NB4 (cell line): Measurements from ENCODE around the gene DNAJC15.

Source experiments
- POLR2A ChIP-seq: IDR thresholded peaks from 2 replicates; pipeline ENCODE4 v1.6.1; 2011; ENCODE audit warnings: mild to moderate bottlenecking; ENCODE audit not compliant: insufficient read length; ENCODE audit errors: extremely low read depth
- TF ChIP-seq, protein P1 (sequence below): IDR thresholded peaks from one replicate; pipeline ENCODE4 v1.5.1; 2012; ENCODE audit warnings: low read depth, low read length

DNA sequence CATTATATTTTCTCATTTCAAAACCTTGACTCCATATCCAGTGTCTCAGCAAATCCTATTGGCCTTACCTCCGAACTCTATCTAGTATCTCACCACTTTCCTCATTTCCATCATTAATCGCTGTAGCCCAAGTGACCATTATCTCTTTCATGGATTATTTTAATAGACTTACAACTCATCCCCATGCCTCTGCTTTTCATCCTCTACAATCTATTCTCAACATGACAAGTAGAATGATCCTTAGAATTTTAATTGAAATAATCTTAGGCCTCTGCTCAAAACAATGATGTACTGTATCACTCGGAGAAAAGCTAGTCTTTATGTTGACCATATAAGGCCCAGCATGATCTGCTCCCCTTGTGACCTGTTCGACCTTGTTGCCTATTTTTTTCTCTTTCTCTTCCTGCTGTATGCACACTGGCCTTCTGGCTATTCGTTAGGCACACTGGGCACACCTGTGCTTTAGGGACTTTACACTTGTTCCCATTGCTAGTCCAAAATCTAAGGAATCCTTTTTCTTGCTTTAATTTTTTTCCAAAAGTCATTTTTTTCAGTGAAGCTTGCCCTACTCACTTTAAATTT, 21.4 kb downstream of the DNAJC15 start:
- TF ChIP-seq, protein P1, sequence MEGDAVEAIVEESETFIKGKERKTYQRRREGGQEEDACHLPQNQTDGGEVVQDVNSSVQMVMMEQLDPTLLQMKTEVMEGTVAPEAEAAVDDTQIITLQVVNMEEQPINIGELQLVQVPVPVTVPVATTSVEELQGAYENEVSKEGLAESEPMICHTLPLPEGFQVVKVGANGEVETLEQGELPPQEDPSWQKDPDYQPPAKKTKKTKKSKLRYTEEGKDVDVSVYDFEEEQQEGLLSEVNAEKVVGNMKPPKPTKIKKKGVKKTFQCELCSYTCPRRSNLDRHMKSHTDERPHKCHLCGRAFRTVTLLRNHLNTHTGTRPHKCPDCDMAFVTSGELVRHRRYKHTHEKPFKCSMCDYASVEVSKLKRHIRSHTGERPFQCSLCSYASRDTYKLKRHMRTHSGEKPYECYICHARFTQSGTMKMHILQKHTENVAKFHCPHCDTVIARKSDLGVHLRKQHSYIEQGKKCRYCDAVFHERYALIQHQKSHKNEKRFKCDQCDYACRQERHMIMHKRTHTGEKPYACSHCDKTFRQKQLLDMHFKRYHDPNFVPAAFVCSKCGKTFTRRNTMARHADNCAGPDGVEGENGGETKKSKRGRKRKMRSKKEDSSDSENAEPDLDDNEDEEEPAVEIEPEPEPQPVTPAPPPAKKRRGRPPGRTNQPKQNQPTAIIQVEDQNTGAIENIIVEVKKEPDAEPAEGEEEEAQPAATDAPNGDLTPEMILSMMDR = no peak
- no peak for TF ChIP-seq POLR2A
